H54 (cell line): ENCODE results near the gene SEPTIN5.

Source experiments
- DNase-seq: peaks from one replicate; pipeline ENCODE4 v3.0.0; 2011; ENCODE audit warnings: low spot score, mixed read lengths; ENCODE audit not compliant: insufficient read length
- FAIRE-seq: peaks from 3 replicates; lab custom pipeline; 2011; peaks lifted over from hg19 to GRCh38; lab: Jason Lieb, UNC
- POLR2A ChIP-seq: IDR thresholded peaks from 2 replicates; pipeline ENCODE4 v1.6.1; 2011; ENCODE audit warnings: low read depth, mild to moderate bottlenecking, low read length

Gene SEPTIN5

GRCh38 chr22:19756288-19757128, 42.2 kb downstream of the SEPTIN5 start:
- no peak for TF ChIP-seq POLR2A
- DNase-seq (no peak), FAIRE-seq (no peak)

DNA sequence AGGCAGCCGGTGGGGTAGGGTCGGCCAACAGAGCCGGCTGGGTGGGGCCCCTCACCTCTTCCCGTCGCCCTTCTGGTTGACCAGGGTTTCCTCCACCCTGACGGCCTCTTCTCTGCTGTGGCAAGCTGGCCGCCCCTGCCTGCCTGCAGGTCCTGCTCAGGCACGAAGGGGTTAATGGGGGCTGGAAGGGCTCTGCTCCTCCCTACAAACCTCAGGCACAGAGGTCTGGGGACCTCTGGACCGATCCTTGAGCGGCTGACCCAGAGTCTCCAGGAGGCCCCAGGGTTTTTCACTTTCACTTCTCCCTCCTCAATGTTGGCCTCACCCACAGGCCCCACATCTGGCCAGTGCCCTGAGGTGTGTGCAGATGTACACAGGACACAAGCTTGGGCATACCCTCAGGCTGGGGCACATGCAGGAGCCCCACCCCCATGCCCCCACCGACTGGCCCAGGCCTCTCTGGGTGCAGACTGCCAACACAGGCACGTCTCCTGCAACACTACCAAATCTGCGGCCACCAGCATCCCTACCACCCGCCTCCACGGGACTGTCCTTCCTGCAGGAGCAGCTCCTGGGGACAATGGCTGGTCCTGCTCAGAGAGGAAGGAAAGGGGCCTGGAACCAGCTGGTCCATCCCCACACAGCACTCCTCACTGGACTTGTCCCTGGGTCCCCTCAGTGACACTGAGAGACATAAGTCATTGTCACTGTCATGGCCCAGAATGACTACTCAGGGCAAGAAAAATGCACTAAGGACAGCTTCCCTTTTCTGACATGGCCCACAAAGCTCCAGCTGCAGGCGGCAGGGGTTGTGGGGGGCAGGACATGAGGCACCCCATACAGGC, 43.1 kb downstream of the SEPTIN5 start:
- FAIRE-seq (no peak), DNase-seq (peak; percentile 57)
- TF ChIP-seq POLR2A: no peak

- no peak for TF ChIP-seq POLR2A
- FAIRE-seq (no peak), DNase-seq (no peak)
Measured at GRCh38 chr22:19757985-19758895, 43.9 kb downstream of the SEPTIN5 start.

DNA sequence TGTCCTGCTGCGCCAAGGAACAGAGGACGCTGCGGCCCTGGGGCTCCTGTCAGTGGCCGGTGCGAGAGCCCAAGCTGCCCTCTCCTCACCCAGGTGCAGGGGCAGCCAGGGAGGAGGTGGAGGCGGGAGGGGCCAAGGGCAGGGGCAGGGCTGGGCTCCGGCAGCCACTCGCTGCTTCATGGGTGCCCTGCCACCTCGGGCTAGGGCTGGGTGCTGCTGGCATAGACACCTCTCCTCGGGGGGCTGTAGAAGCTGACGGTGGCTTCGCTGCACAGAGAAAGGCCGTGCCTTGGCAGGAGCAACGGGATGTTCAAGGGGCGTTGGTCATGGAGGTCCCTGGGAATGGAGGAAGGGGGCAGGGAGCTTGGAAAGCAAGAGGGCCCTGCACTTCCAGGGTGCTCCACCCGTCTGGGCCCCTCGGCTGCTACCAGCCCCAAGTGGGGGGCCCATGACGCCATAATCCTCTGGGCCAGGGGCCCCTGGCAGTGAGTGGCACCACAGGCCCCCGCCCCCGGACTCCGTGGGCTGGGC, 44.7 kb downstream of the SEPTIN5 start:
- TF ChIP-seq POLR2A: no peak
- no peak for DNase-seq
- no peak for FAIRE-seq

DNA sequence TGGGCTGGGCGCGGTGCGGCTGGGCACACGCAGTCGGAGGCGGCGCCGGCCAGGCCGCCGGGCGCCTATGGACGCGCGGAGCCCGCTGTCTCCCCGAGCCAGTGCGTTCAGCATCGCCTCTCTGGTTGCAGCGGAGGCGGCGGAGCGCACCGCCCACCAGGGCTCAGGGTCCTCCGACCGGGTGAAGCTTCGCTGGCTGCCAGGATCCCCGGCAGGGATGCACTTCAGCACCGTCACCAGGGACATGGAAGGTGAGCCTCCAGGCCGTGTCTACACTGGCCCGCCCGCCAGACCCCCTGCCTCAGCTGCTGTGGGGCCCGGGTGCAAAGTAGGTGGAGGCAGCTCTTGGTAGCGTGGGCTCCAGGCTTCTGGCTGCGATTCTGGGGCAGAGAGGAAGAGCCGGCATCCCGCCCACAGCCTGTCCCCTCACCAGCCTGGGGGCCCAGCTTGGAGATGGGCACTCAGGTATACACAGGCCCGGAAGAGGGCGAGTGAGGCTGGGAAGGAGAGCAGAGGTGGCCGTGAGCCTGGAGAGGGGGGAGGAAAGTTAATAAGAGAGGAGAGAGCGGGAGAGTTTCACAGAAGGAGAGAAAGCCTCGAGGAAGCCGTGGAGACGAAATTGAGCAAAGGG, 45.2 kb downstream of the SEPTIN5 start:
- TF ChIP-seq POLR2A: no peak
- DNase-seq (no peak), FAIRE-seq (no peak)

- no peak for DNase-seq
- no peak for TF ChIP-seq POLR2A
- no peak for FAIRE-seq
Measured at GRCh38 chr22:19760058-19760950, 46.0 kb downstream of the SEPTIN5 start, which contains the start of gene TBX1. Gene TBX1 (plus strand): TSS chr22:19760778. CDS start chr22:19760844, 66 bp downstream.

- DNase-seq: no peak
- no peak for TF ChIP-seq POLR2A
- no peak for FAIRE-seq
Measured at GRCh38 chr22:19760951-19761724, 46.8 kb downstream of the SEPTIN5 start.

GRCh38 chr22:19761725-19762567, 47.6 kb downstream of the SEPTIN5 start:
- FAIRE-seq: no peak
- TF ChIP-seq POLR2A: no peak
- DNase-seq: no peak

DNA sequence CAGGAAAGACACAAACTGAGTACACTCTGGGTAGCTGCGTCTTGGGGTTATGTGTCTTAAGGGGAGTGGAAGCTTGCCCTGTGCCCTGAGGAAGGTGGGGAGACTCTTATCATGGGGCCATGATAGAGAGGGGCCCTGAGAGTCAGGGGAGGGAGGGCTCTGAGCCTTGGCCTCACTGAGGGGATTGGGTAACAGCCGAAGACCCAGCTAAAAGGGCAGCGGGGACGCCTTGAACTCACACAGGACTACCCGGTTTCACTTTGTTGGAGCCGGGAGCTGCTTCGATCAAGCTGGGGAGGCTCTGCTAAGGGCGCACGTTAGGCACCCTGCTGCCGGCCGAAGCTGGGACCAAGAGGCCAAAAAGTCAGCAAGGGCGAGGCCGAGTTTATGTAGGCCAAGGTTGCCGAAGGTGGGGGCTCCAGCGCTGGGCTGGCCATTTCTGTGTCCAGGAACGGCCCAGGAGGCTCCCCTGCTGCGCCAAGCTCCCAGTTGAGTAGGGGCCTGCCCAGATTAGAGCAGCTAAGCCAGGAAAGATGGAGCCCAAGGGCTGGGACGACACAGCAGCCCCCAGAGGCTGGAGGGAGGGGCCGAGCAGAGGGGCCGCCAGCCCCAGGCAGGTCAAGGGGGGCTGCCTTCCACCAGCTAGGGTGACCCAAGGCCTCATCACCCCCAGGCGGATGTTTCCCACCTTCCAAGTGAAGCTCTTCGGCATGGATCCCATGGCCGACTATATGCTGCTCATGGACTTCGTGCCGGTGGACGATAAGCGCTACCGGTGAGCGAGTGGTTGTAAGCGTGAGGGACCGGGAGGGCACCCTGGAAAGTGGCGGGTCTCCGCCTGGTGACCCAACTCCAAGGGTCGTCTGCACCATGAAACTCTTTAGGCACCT, 48.5 kb downstream of the SEPTIN5 start:
- no peak for TF ChIP-seq POLR2A
- no peak for DNase-seq
- no peak for FAIRE-seq
